GM19328 (cell line): ENCODE data around the gene TUBB4A.

Experiments
- ATAC-seq: cut with Tn5 transposase; IDR thresholded peaks from one replicate; pipeline ENCODE4 v1.9.1; 2021; ENCODE audit warnings: mild to moderate bottlenecking, moderate library complexity; ENCODE audit not compliant: unreplicated experiment

Gene TUBB4A

DNA sequence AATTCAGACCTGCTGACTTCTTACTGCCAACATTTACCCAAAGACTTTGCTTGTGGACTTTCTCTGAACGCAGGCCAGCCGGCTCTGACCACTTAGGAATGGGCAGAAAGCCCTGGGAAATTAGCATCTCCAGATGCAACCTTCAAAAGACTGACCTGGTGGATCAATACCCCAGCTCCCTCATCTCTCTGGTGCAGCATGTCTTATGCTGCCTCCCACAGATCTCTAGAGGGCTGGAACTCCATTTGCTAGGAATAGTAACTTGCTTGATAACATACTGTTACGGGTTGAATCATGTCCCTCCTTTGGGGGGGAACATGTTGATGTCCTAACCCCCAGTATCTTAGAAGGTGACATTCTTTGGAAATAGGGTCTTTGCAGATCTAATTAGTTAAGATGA lies 55.7 kb downstream of the TUBB4A start:
- ATAC-seq = no peak
